ENCODE data around the gene ZNF382. TPM values are rescaled to one million over a fixed set of nuclear protein-coding genes. Genes with fewer than 3 reads are reported as not detected.
"Not testable (repeated sequence)": the region's sequence is repeated elsewhere in the genome, so short reads cannot be mapped to it uniquely, and the experiment has no call there.

Gene ZNF382
- 10.9 TPM for polyA plus RNA-seq (ENCODE audit: insufficient read length)
- long read RNA-seq, donor 1, result 0 reads
- long read RNA-seq, donor 2, partial matches to known transcripts, result 0 of 3 reads
- long read RNA-seq, donor 2, other reads (novel, unspliced or antisense), result 0 of 3 reads
- long read RNA-seq, donor 3, partial matches to known transcripts, result 0 of 1 reads
- long read RNA-seq, donor 3, other reads (novel, unspliced or antisense), result 0 of 1 reads
- long read RNA-seq, donor 4, result 0 reads
- long read RNA-seq, donor 5, result 0 reads
- long read RNA-seq, donor 6, partial matches to known transcripts, result 0 of 1 reads
- long read RNA-seq, donor 6, other reads (novel, unspliced or antisense), result 0 of 1 reads
- long read RNA-seq, donor 7, partial matches to known transcripts, result 0 of 3 reads
- long read RNA-seq, donor 7, other reads (novel, unspliced or antisense), result 0 of 3 reads
- long read RNA-seq, donor 8, result 0 reads

- DNase-seq, result peak; percentile 72
These were observed at the start of gene ZNF382 for GRCh38 chr19:36605101-36605876. TSS of gene ZNF382 (plus strand) at chr19:36605313. CDS start at chr19:36609915, 4,602 bp downstream.

GRCh38 chr19:36564391-36564790, 40.7 kb upstream of the ZNF382 start:
- no peak for DNase-seq

- no peak for DNase-seq
These were observed 32.5 kb upstream of the ZNF382 start for GRCh38 chr19:36572593-36573019.

- peak; percentile 96 for DNase-seq
These were observed 31.9 kb upstream of the ZNF382 start, which contains the start of gene ZNF529 for GRCh38 chr19:36573020-36573894. TSS of gene ZNF529 (minus strand) at chr19:36573292. CDS start at chr19:36572346, 946 bp downstream.

GRCh38 chr19:36573895-36574720, 31.0 kb upstream of the ZNF382 start:
- DNase-seq, result peak; percentile 31

- no peak for DNase-seq
These were observed 30.4 kb upstream of the ZNF382 start for GRCh38 chr19:36574741-36575140.

GRCh38 chr19:36577271-36577996, 27.7 kb upstream of the ZNF382 start:
- no peak for DNase-seq

GRCh38 chr19:36579255-36579654, 25.9 kb upstream of the ZNF382 start:
- DNase-seq, result no peak

- not testable (repeated sequence) for DNase-seq
These were observed 2.4 kb upstream of the ZNF382 start for GRCh38 chr19:36602681-36603080.

GRCh38 chr19:36604656-36605100, 435 bp upstream of the ZNF382 start:
- DNase-seq, result peak; percentile 28

GRCh38 chr19:36605877-36606478, 865 bp downstream of the ZNF382 start:
- no peak for DNase-seq

GRCh38 chr19:36627057-36627456, 21.9 kb downstream of the ZNF382 start:
- no peak for DNase-seq

- no peak for DNase-seq
These were observed 30.2 kb downstream of the ZNF382 start for GRCh38 chr19:36635342-36635741.

- DNase-seq, result no peak
These were observed 33.9 kb downstream of the ZNF382 start for GRCh38 chr19:36638862-36639510.

GRCh38 chr19:36646746-36647145, 41.6 kb downstream of the ZNF382 start:
- no peak for DNase-seq

- DNase-seq, result no peak
These were observed 47.8 kb downstream of the ZNF382 start for GRCh38 chr19:36652958-36653357.

GRCh38 chr19:36665832-36666231, 60.7 kb downstream of the ZNF382 start:
- DNase-seq, result no peak

- DNase-seq, result no peak
These were observed 63.5 kb downstream of the ZNF382 start for GRCh38 chr19:36668646-36669045.

GRCh38 chr19:36672368-36672767, 67.3 kb downstream of the ZNF382 start:
- DNase-seq, result no peak
